HepG2 (cell line): ENCODE results near the gene GPC6. TPM values are rescaled to one million over a fixed set of nuclear protein-coding genes. Genes with fewer than 3 reads are reported as not detected.

Source experiments
- FOXJ3 ChIP-seq: sonication (generic); formaldehyde crosslinking; IDR thresholded peaks from 2 replicates; pipeline ENCODE4 v1.4.0; 2020; ENCODE audit warnings: missing genetic modification reagents, mild to moderate bottlenecking, borderline replicate concordance
- HNRNPL ChIP-seq: fragments of 200-400 bp; formaldehyde crosslinking; IDR thresholded peaks from 2 replicates; pipeline ENCODE4 v1.6.1; 2017; ENCODE audit warnings: mild to moderate bottlenecking, low read depth, low read length
- KLF16 ChIP-seq, 2 experiments: sonication (generic) in 1 of 2; formaldehyde crosslinking in 1 of 2; IDR thresholded peaks; 2 replicates each; pipeline versions ENCODE4 v1.6.1 to v1.8.0; 2016 to 2023; ENCODE audit warnings: missing genetic modification reagents in 2 of 2, missing compliant biosample characterization in 1 of 2
- MAFF ChIP-seq: IDR thresholded peaks from 2 replicates; pipeline ENCODE4 v1.6.1; 2011; ENCODE audit warnings: low read depth, low read length, improper control_type of control experiment
- MIXL1 ChIP-seq: IDR thresholded peaks from 2 replicates; pipeline ENCODE4 v1.6.1; 2016
- NR2F6 ChIP-seq, 2 experiments: IDR thresholded peaks; 2 replicates each; pipeline ENCODE4 v1.6.1; 2016; ENCODE audit warnings: antibody characterized with exemption in 1 of 2, mild to moderate bottlenecking in 1 of 2
- PTBP1 ChIP-seq: fragments of 200-400 bp; formaldehyde crosslinking; IDR thresholded peaks from 2 replicates; pipeline ENCODE4 v1.6.1; 2018; ENCODE audit warnings: low read length, low read depth; ENCODE audit not compliant: poor library complexity, severe bottlenecking
- STAT5B ChIP-seq: sonication (generic); formaldehyde crosslinking; IDR thresholded peaks from 2 replicates; pipeline ENCODE4 v1.4.0; 2020; ENCODE audit warnings: missing genetic modification reagents
- U2AF2 ChIP-seq: fragments of 200-400 bp; formaldehyde crosslinking; IDR thresholded peaks from 2 replicates; pipeline ENCODE4 v1.6.1; 2017; ENCODE audit warnings: low read depth, mild to moderate bottlenecking, low read length
- ZNF136 ChIP-seq: sonication (generic); formaldehyde crosslinking; IDR thresholded peaks from 2 replicates; pipeline ENCODE4 v1.8.1; 2022; ENCODE audit warnings: low read depth, mild to moderate bottlenecking, moderate library complexity, missing genetic modification reagents
- ZNF292 ChIP-seq: sonication (generic); formaldehyde crosslinking; IDR thresholded peaks from 2 replicates; pipeline ENCODE4 v1.8.1; 2022; ENCODE audit warnings: mild to moderate bottlenecking, low read depth, missing genetic modification reagents, borderline replicate concordance
- ZNF616 ChIP-seq: sonication (generic); formaldehyde crosslinking; IDR thresholded peaks from 2 replicates; pipeline ENCODE4 v1.5.0; 2020; ENCODE audit warnings: low read depth, mild to moderate bottlenecking, missing genetic modification reagents
- polyA plus RNA-seq, 8 experiments: library from polyadenylated mRNA; depleted of rRNA in 3 of 8; stranded (reverse) in 7 of 8; unstranded in 1 of 8; fragments of >200 nt; fragmentation: Illumina TruSeq in 4 of 8; extraction: Trizol in 4 of 8; gene quantifications; 2 replicates each; pipeline versions ENCODE4 v1.2.1 to v1.2.3, GENCODE V29; 2011 to 2016; ENCODE audit warnings: low read depth in 4 of 8, missing spikeins in 1 of 8, mixed read lengths in 1 of 8; ENCODE audit not compliant: insufficient read depth in 1 of 8
- total RNA-seq, 5 experiments: library from RNA; depleted of rRNA; stranded (reverse); fragments of >200 nt; fragmentation: Illumina TruSeq; extraction: Trizol; gene quantifications; 2 replicates each; pipeline ENCODE4 v1.2.3, GENCODE V29; 2016; ENCODE audit warnings: low read depth in 1 of 5
- TF ChIP-seq, protein P1 (sequence below): IDR thresholded peaks from 2 replicates; pipeline ENCODE4 v1.6.1; 2012; ENCODE audit warnings: low read length, improper control_type of control experiment
- TF ChIP-seq, protein P2 (sequence below): sonication (generic); formaldehyde crosslinking; IDR thresholded peaks from 2 replicates; pipeline ENCODE4 v1.5.0; 2020; ENCODE audit warnings: missing genetic modification reagents
- TF ChIP-seq, protein P3 (sequence below): sonication (generic); formaldehyde crosslinking; IDR thresholded peaks from 2 replicates; pipeline ENCODE4 v1.8.0; 2022; ENCODE audit warnings: mild to moderate bottlenecking, missing genetic modification reagents
- TF ChIP-seq, protein P4 (sequence below): IDR thresholded peaks from 2 replicates; pipeline ENCODE4 v1.6.1; 2016; ENCODE audit warnings: missing genetic modification reagents, missing compliant biosample characterization
- TF ChIP-seq, protein P5 (sequence below): IDR thresholded peaks from 2 replicates; pipeline ENCODE4 v1.6.1; 2016; ENCODE audit warnings: low read depth, missing genetic modification reagents, missing compliant biosample characterization

Gene GPC6
- total and polyA plus RNA-seq, 2 of the 13 experiments (the other 11 are each of a cell fraction or from before 2014, with no cell fraction given) = 24.5 to 33.9 TPM

DNA sequence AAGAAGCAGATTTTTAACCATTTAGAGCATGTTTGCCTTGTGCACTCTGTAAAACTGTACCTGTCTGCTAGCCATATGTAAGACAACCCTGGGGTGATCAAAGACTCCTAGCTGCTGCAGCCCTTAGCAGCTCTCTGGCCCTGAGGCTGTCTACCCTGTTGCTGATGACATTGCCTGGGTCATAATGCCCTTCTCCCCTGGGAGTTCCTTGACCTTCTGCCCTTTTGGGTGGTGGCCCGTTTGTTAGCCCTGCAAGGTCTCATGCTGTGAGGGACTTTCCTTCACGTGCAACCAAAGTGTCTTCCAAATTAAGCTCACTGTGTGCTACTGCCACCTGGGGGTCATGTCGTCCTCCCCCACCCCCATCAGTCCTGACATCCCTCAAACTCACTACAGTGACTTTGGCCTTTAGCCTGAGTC, 7.4 kb downstream of the GPC6 start (continued):
- TF ChIP-seq, protein P1, sequence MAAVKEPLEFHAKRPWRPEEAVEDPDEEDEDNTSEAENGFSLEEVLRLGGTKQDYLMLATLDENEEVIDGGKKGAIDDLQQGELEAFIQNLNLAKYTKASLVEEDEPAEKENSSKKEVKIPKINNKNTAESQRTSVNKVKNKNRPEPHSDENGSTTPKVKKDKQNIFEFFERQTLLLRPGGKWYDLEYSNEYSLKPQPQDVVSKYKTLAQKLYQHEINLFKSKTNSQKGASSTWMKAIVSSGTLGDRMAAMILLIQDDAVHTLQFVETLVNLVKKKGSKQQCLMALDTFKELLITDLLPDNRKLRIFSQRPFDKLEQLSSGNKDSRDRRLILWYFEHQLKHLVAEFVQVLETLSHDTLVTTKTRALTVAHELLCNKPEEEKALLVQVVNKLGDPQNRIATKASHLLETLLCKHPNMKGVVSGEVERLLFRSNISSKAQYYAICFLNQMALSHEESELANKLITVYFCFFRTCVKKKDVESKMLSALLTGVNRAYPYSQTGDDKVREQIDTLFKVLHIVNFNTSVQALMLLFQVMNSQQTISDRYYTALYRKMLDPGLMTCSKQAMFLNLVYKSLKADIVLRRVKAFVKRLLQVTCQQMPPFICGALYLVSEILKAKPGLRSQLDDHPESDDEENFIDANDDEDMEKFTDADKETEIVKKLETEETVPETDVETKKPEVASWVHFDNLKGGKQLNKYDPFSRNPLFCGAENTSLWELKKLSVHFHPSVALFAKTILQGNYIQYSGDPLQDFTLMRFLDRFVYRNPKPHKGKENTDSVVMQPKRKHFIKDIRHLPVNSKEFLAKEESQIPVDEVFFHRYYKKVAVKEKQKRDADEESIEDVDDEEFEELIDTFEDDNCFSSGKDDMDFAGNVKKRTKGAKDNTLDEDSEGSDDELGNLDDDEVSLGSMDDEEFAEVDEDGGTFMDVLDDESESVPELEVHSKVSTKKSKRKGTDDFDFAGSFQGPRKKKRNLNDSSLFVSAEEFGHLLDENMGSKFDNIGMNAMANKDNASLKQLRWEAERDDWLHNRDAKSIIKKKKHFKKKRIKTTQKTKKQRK = no peak
- no peak for TF ChIP-seq STAT5B (CRISPR knock-in tag)
- TF ChIP-seq, protein P2, sequence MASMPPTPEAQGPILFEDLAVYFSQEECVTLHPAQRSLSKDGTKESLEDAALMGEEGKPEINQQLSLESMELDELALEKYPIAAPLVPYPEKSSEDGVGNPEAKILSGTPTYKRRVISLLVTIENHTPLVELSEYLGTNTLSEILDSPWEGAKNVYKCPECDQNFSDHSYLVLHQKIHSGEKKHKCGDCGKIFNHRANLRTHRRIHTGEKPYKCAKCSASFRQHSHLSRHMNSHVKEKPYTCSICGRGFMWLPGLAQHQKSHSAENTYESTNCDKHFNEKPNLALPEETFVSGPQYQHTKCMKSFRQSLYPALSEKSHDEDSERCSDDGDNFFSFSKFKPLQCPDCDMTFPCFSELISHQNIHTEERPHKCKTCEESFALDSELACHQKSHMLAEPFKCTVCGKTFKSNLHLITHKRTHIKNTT = no peak
- TF ChIP-seq NR2F6 (IDR thresholded peaks at IDR 0.05) = peak; percentile 77
- peak; percentile 80 for TF ChIP-seq NR2F6 (CRISPR knock-in tag; IDR thresholded peaks at IDR 0.05)
- no peak for TF ChIP-seq HNRNPL
- no peak for TF ChIP-seq MAFF
- TF ChIP-seq, protein P3, sequence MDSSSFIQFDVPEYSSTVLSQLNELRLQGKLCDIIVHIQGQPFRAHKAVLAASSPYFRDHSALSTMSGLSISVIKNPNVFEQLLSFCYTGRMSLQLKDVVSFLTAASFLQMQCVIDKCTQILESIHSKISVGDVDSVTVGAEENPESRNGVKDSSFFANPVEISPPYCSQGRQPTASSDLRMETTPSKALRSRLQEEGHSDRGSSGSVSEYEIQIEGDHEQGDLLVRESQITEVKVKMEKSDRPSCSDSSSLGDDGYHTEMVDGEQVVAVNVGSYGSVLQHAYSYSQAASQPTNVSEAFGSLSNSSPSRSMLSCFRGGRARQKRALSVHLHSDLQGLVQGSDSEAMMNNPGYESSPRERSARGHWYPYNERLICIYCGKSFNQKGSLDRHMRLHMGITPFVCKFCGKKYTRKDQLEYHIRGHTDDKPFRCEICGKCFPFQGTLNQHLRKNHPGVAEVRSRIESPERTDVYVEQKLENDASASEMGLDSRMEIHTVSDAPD (CRISPR knock-in tag) = no peak
- no peak for TF ChIP-seq MIXL1 (CRISPR knock-in tag)
- TF ChIP-seq, protein P4, sequence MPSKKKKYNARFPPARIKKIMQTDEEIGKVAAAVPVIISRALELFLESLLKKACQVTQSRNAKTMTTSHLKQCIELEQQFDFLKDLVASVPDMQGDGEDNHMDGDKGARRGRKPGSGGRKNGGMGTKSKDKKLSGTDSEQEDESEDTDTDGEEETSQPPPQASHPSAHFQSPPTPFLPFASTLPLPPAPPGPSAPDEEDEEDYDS = no peak
- no peak for TF ChIP-seq ZNF616
- peak in 1 of 2 experiments; percentile 33; a peak in 1 of 4 replicates for TF ChIP-seq KLF16 (CRISPR knock-in tag; IDR thresholded peaks at IDR 0.05)
- TF ChIP-seq, protein P5, sequence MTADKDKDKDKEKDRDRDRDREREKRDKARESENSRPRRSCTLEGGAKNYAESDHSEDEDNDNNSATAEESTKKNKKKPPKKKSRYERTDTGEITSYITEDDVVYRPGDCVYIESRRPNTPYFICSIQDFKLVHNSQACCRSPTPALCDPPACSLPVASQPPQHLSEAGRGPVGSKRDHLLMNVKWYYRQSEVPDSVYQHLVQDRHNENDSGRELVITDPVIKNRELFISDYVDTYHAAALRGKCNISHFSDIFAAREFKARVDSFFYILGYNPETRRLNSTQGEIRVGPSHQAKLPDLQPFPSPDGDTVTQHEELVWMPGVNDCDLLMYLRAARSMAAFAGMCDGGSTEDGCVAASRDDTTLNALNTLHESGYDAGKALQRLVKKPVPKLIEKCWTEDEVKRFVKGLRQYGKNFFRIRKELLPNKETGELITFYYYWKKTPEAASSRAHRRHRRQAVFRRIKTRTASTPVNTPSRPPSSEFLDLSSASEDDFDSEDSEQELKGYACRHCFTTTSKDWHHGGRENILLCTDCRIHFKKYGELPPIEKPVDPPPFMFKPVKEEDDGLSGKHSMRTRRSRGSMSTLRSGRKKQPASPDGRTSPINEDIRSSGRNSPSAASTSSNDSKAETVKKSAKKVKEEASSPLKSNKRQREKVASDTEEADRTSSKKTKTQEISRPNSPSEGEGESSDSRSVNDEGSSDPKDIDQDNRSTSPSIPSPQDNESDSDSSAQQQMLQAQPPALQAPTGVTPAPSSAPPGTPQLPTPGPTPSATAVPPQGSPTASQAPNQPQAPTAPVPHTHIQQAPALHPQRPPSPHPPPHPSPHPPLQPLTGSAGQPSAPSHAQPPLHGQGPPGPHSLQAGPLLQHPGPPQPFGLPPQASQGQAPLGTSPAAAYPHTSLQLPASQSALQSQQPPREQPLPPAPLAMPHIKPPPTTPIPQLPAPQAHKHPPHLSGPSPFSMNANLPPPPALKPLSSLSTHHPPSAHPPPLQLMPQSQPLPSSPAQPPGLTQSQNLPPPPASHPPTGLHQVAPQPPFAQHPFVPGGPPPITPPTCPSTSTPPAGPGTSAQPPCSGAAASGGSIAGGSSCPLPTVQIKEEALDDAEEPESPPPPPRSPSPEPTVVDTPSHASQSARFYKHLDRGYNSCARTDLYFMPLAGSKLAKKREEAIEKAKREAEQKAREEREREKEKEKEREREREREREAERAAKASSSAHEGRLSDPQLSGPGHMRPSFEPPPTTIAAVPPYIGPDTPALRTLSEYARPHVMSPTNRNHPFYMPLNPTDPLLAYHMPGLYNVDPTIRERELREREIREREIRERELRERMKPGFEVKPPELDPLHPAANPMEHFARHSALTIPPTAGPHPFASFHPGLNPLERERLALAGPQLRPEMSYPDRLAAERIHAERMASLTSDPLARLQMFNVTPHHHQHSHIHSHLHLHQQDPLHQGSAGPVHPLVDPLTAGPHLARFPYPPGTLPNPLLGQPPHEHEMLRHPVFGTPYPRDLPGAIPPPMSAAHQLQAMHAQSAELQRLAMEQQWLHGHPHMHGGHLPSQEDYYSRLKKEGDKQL (CRISPR knock-in tag) = no peak
- no peak for TF ChIP-seq U2AF2
- TF ChIP-seq ZNF292 (CRISPR knock-in tag) = 0 out of 2 replicates have a peak, but pooled peaks have one; percentile 28
- TF ChIP-seq PTBP1 = no peak
- no peak for TF ChIP-seq ZNF136 (CRISPR knock-in tag)
- no peak for TF ChIP-seq FOXJ3 (CRISPR knock-in tag)
